SK-N-SH treated with all-trans-retinoic acid at 6 μM for 48 hours (cell line): Measurements from ENCODE around the gene GPN1.

Source experiments
- ARNTL ChIP-seq: fragments of 450-650 bp; formaldehyde crosslinking; IDR thresholded peaks from 2 replicates; pipeline ENCODE4 v1.5.0; 2020; ENCODE audit warnings: low read depth, mild to moderate bottlenecking, moderate library complexity, borderline replicate concordance
- BACH2 ChIP-seq: fragments of 250-450 bp; sonication (Bioruptor Pico); IDR thresholded peaks from 2 replicates; pipeline ENCODE4 v1.9.0; 2021; ENCODE audit warnings: mild to moderate bottlenecking, borderline replicate concordance
- ESRRG ChIP-seq: fragments of 250-450 bp; sonication (Bioruptor Pico); IDR thresholded peaks from 2 replicates; pipeline ENCODE4 v1.6.1; 2021; ENCODE audit warnings: mild to moderate bottlenecking
- ISL1 ChIP-seq: fragments of 250-450 bp; sonication (Bioruptor Pico); IDR thresholded peaks from 2 replicates; pipeline ENCODE4 v2.1.2; 2022; ENCODE audit warnings: mild to moderate bottlenecking, moderate library complexity
- PATZ1 ChIP-seq: fragments of 250-450 bp; sonication (Bioruptor Pico); IDR thresholded peaks from 2 replicates; pipeline ENCODE4 v1.8.0; 2020; ENCODE audit warnings: mild to moderate bottlenecking, moderate library complexity, borderline replicate concordance
- TSHZ2 ChIP-seq: fragments of 250-450 bp; sonication (Bioruptor Pico); IDR thresholded peaks from 2 replicates; pipeline ENCODE4 v1.5.0; 2020; ENCODE audit warnings: mild to moderate bottlenecking, moderate library complexity
- ZFP3 ChIP-seq: fragments of 250-450 bp; sonication (Bioruptor Pico); IDR thresholded peaks from 2 replicates; pipeline ENCODE4 v1.5.0; 2020; ENCODE audit warnings: mild to moderate bottlenecking, moderate library complexity
- ZFP30 ChIP-seq: fragments of 450-650 bp; formaldehyde crosslinking; IDR thresholded peaks from 2 replicates; pipeline ENCODE4 v1.5.0; 2022; ENCODE audit warnings: mild to moderate bottlenecking, moderate library complexity
- ZNF565 ChIP-seq: fragments of 450-650 bp; formaldehyde crosslinking; conservative IDR thresholded peaks from 2 replicates; pipeline ENCODE4 v1.5.0; 2020; ENCODE audit warnings: low read depth, mild to moderate bottlenecking, moderate library complexity
- ZNF8 ChIP-seq: fragments of 450-650 bp; formaldehyde crosslinking; IDR thresholded peaks from 2 replicates; pipeline ENCODE4 v1.5.0; 2020; ENCODE audit warnings: mild to moderate bottlenecking, moderate library complexity

GRCh38 chr2:27652341-27652740, 23.5 kb downstream of the GPN1 start:
- no peak for TF ChIP-seq ISL1 (CRISPR knock-in tag)
- no peak for TF ChIP-seq ZFP30 (CRISPR knock-in tag)
- no peak for TF ChIP-seq ESRRG (CRISPR knock-in tag)
- TF ChIP-seq TSHZ2 (CRISPR knock-in tag), result no peak
- TF ChIP-seq ARNTL (CRISPR knock-in tag), result no peak
- no peak for TF ChIP-seq ZNF565 (CRISPR knock-in tag)
- no peak for TF ChIP-seq ZNF8 (CRISPR knock-in tag)
- no peak for TF ChIP-seq PATZ1
- no peak for TF ChIP-seq ZFP3 (CRISPR knock-in tag)
- TF ChIP-seq BACH2 (CRISPR knock-in tag), result no peak
